Measurements from ENCODE around the gene FAM131A. TPM values are rescaled to one million over a fixed set of nuclear protein-coding genes. Genes with fewer than 3 reads are reported as not detected.

The FAM131A gene
- total RNA-seq, 1 experiment from 2014 or later = 23.0 TPM

GRCh38 chr3:184362668-184363546, 25.5 kb downstream of the FAM131A start (continued):
- TF ChIP-seq ETV6 (CRISPR knock-in tag; IDR thresholded peaks at IDR 0.05) = peak; percentile 92
- peak; percentile 54; the same call in 1 of the 2 replicates for TF ChIP-seq ZNF263 (CRISPR knock-in tag; IDR thresholded peaks at IDR 0.05; ENCODE audit: low read depth)
- TF ChIP-seq PRRX2 (CRISPR knock-in tag; IDR thresholded peaks at IDR 0.05) = 0 out of 2 replicates have a peak, but pooled peaks have one; percentile 46
- no peak for TF ChIP-seq JAZF1 (CRISPR knock-in tag; IDR thresholded peaks at IDR 0.05)
- TF ChIP-seq FOXP1 (CRISPR knock-in tag; IDR thresholded peaks at IDR 0.05; ENCODE audit: borderline replicate concordance) = no peak
- no peak for TF ChIP-seq FOXJ3 (CRISPR knock-in tag; IDR thresholded peaks at IDR 0.05; ENCODE audit: borderline replicate concordance)
- TF ChIP-seq MLX (CRISPR knock-in tag; IDR thresholded peaks at IDR 0.05) = no peak
- peak; percentile 81; the same call in 1 of the 2 replicates for TF ChIP-seq E2F5 (CRISPR knock-in tag; IDR thresholded peaks at IDR 0.05)
- TF ChIP-seq SMAD4 (CRISPR knock-in tag; IDR thresholded peaks at IDR 0.05) = no peak; the same call in 1 of the 2 replicates
- no peak for TF ChIP-seq RELA (CRISPR knock-in tag; IDR thresholded peaks at IDR 0.05; ENCODE audit: borderline replicate concordance)
- no peak for TF ChIP-seq OVOL2 (CRISPR knock-in tag; IDR thresholded peaks at IDR 0.05; ENCODE audit: borderline replicate concordance)
- no peak for TF ChIP-seq ZNF219 (CRISPR knock-in tag; IDR thresholded peaks at IDR 0.05; ENCODE audit: borderline replicate concordance)
- no peak for TF ChIP-seq ZNF396 (CRISPR knock-in tag; IDR thresholded peaks at IDR 0.05; ENCODE audit: borderline replicate concordance)
- TF ChIP-seq, protein P1, sequence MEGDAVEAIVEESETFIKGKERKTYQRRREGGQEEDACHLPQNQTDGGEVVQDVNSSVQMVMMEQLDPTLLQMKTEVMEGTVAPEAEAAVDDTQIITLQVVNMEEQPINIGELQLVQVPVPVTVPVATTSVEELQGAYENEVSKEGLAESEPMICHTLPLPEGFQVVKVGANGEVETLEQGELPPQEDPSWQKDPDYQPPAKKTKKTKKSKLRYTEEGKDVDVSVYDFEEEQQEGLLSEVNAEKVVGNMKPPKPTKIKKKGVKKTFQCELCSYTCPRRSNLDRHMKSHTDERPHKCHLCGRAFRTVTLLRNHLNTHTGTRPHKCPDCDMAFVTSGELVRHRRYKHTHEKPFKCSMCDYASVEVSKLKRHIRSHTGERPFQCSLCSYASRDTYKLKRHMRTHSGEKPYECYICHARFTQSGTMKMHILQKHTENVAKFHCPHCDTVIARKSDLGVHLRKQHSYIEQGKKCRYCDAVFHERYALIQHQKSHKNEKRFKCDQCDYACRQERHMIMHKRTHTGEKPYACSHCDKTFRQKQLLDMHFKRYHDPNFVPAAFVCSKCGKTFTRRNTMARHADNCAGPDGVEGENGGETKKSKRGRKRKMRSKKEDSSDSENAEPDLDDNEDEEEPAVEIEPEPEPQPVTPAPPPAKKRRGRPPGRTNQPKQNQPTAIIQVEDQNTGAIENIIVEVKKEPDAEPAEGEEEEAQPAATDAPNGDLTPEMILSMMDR (IDR thresholded peaks at IDR 0.05) = peak; percentile 12; the same call in 1 of the 2 replicates
- TF ChIP-seq NFE2L1 (CRISPR knock-in tag; IDR thresholded peaks at IDR 0.05) = no peak
- TF ChIP-seq FOXK1 (CRISPR knock-in tag; IDR thresholded peaks at IDR 0.05) = no peak
- TF ChIP-seq ZNF121 (CRISPR knock-in tag; IDR thresholded peaks at IDR 0.05) = peak; percentile 22; the same call in 1 of the 2 replicates
- no peak for TF ChIP-seq ELF4 (CRISPR knock-in tag; IDR thresholded peaks at IDR 0.05; ENCODE audit: low read depth)
- TF ChIP-seq, protein P2, sequence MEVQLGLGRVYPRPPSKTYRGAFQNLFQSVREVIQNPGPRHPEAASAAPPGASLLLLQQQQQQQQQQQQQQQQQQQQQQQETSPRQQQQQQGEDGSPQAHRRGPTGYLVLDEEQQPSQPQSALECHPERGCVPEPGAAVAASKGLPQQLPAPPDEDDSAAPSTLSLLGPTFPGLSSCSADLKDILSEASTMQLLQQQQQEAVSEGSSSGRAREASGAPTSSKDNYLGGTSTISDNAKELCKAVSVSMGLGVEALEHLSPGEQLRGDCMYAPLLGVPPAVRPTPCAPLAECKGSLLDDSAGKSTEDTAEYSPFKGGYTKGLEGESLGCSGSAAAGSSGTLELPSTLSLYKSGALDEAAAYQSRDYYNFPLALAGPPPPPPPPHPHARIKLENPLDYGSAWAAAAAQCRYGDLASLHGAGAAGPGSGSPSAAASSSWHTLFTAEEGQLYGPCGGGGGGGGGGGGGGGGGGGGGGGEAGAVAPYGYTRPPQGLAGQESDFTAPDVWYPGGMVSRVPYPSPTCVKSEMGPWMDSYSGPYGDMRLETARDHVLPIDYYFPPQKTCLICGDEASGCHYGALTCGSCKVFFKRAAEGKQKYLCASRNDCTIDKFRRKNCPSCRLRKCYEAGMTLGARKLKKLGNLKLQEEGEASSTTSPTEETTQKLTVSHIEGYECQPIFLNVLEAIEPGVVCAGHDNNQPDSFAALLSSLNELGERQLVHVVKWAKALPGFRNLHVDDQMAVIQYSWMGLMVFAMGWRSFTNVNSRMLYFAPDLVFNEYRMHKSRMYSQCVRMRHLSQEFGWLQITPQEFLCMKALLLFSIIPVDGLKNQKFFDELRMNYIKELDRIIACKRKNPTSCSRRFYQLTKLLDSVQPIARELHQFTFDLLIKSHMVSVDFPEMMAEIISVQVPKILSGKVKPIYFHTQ (CRISPR knock-in tag; IDR thresholded peaks at IDR 0.05) = no peak
- peak; percentile 44; the same call in 1 of the 2 replicates for TF ChIP-seq SP1 (CRISPR knock-in tag; conservative IDR thresholded peaks at IDR 0.05)
- TF ChIP-seq SOX15 (CRISPR knock-in tag; IDR thresholded peaks at IDR 0.05) = no peak
- TF ChIP-seq, protein P3, sequence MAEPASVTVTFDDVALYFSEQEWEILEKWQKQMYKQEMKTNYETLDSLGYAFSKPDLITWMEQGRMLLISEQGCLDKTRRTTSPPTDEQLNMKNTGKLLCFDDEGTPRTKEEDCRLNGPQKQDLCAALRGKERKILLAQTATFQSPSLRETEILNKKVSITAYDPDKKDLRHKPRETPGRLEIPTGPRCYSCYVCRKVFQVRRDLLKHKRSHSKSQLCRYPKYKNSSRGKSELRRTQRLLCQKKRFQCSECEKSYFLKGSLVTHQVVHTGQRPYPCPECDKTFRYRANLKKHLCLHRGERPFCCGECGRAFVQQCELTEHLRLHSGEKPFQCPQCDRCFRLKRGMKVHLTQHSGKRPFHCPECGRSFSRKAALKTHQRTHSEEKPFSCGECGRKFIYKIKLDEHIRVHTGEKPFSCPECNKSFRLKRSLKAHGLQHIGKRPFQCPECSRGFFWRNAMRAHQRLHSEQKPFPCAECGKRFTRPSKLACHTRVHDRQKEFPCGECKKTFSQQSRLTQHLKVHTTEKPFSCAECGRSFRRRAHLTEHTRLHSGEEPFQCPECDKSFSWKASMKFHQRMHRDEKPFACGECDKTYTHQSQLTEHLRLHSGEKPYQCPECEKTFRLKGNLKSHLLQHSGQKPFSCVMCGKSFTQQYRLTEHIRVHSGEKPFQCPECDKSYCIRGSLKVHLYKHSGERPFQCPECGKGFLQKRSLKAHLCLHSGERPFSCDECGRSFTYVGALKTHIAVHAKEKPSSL (CRISPR knock-in tag; conservative IDR thresholded peaks at IDR 0.05) = no peak
- peak; percentile 88 for TF ChIP-seq MAX (CRISPR knock-in tag; IDR thresholded peaks at IDR 0.05)
- peak; percentile 41; the same call in 1 of the 2 replicates for TF ChIP-seq TEAD1 (CRISPR knock-in tag; IDR thresholded peaks at IDR 0.05)
- no peak for TF ChIP-seq CBFB (CRISPR knock-in tag; IDR thresholded peaks at IDR 0.05; ENCODE audit: low read depth)
- peak; percentile 64; the same call in 1 of the 2 replicates for TF ChIP-seq CREM (CRISPR knock-in tag; IDR thresholded peaks at IDR 0.05)

Measured in WTC11 (cell line).